H1 (cell line): Measurements from ENCODE around the gene RTN4. TPM values are rescaled to one million over a fixed set of nuclear protein-coding genes. Genes with fewer than 3 reads are reported as not detected.

Experiments
- CTCF ChIA-PET: fragments of 300-600 bp; sonication (Branson Sonifier 250); formaldehyde crosslinking; loops from one replicate; lab custom pipeline; 2021; ENCODE audit not compliant: partially characterized antibody; lab: Charles Lee
- POLR2A ChIA-PET: fragments of 300-600 bp; sonication (Branson Sonifier 250); formaldehyde crosslinking; loops from one replicate; lab custom pipeline; 2021; ENCODE audit warnings: inconsistent platforms; ENCODE audit not compliant: partially characterized antibody; lab: Charles Lee
- DNase-seq, 2 experiments: peaks; one replicate each; pipeline versions ENCODE4 v3.0.0 to v3.0.0-alpha.2; 2010 to 2022; ENCODE audit warnings: low spot score in 2 of 2, low read depth in 1 of 2, mixed read lengths in 1 of 2
- FAIRE-seq: peaks from 2 replicates; lab custom pipeline; 2011; peaks lifted over from hg19 to GRCh38; lab: Jason Lieb, UNC
- H2AFZ ChIP-seq: 2 replicates; pipeline ENCODE4 v1.8.1; 2012; ENCODE audit warnings: low read length, inconsistent platforms
- H2AK5ac ChIP-seq: 2 replicates; pipeline ENCODE4 v1.6.1; 2013; ENCODE audit warnings: low read depth, low read length
- H2BK120ac ChIP-seq: replicated peaks from 2 replicates; pipeline ENCODE3; 2013; ENCODE audit warnings: low read depth, low read length, inconsistent platforms
- H2BK12ac ChIP-seq: 2 replicates; pipeline ENCODE4 v1.6.1; 2013; ENCODE audit warnings: low read depth, low read length
- H2BK15ac ChIP-seq: 2 replicates; pipeline ENCODE4 v1.6.1; 2013; ENCODE audit warnings: low read length
- H2BK20ac ChIP-seq: 2 replicates; pipeline ENCODE4 v1.6.1; 2013; ENCODE audit warnings: low read length
- H2BK5ac ChIP-seq: 2 replicates; pipeline ENCODE4 v1.6.1; 2013; ENCODE audit warnings: low read depth, low read length
- H3K14ac ChIP-seq: 2 replicates; pipeline ENCODE4 v1.6.1; 2013; ENCODE audit warnings: inconsistent platforms; ENCODE audit not compliant: insufficient read length
- H3K18ac ChIP-seq: 2 replicates; pipeline ENCODE4 v1.6.1; 2013; ENCODE audit warnings: low read length; ENCODE audit errors: extremely low read depth
- H3K23ac ChIP-seq: 2 replicates; pipeline ENCODE4 v1.6.1; 2013; ENCODE audit warnings: inconsistent platforms; ENCODE audit not compliant: insufficient read length
- H3K23me2 ChIP-seq: 2 replicates; pipeline ENCODE4 v1.6.1; 2013; ENCODE audit warnings: low read depth, low read length
- H3K27ac ChIP-seq: 2 replicates; pipeline ENCODE4 v1.6.1; 2011; ENCODE audit warnings: low read depth, low read length, inconsistent platforms
- H3K27me3 ChIP-seq, 4 experiments: replicated peaks in 1 of 4; 1 replicate in 1 of 4; 2 replicates in 3 of 4; pipeline versions ENCODE4 v1.6.1 to v1.8.1; 2011 to 2013; ENCODE audit warnings: low read length in 3 of 4, mild to moderate bottlenecking in 3 of 4, inconsistent platforms in 2 of 4, mixed read lengths in 2 of 4, moderate library complexity in 1 of 4; ENCODE audit not compliant: control insufficient read depth in 3 of 4, insufficient read depth in 3 of 4; ENCODE audit errors: extremely low read depth in 1 of 4
- H3K36me3 ChIP-seq, 4 experiments: 2 replicates each; pipeline versions ENCODE4 v1.6.1 to v1.8.1; 2011 to 2013; ENCODE audit warnings: mild to moderate bottlenecking in 4 of 4, low read length in 3 of 4, moderate library complexity in 2 of 4, control low read depth in 1 of 4, inconsistent platforms in 1 of 4; ENCODE audit not compliant: insufficient read depth in 4 of 4, control insufficient read depth in 2 of 4
- H3K4ac ChIP-seq: replicated peaks from 2 replicates; pipeline ENCODE3; 2013; ENCODE audit warnings: low read length, low read depth, mixed read lengths, inconsistent platforms; ENCODE audit not compliant: insufficient read length
- H3K4me1 ChIP-seq, 4 experiments: replicated peaks in 1 of 4; 1 replicate in 1 of 4; 2 replicates in 3 of 4; pipeline versions ENCODE4 v1.6.1 to v1.8.1; 2011 to 2013; ENCODE audit warnings: low read length in 3 of 4, inconsistent platforms in 2 of 4, mixed read lengths in 1 of 4; ENCODE audit not compliant: insufficient read depth in 4 of 4, control insufficient read depth in 3 of 4
- H3K4me2 ChIP-seq, 2 experiments: 2 replicates each; pipeline versions ENCODE4 v1.6.1 to v1.8.1; 2011 to 2013; ENCODE audit warnings: low read depth in 2 of 2, low read length in 2 of 2, control low read depth in 1 of 2, inconsistent platforms in 1 of 2, mild to moderate bottlenecking in 1 of 2; ENCODE audit not compliant: insufficient read depth in 1 of 2
- H3K4me3 ChIP-seq, 4 experiments: fragments of 200-600, 300-600 bp in 1 of 4; sonication (generic), shearing (Covaris generic), sonication (Bioruptor Twin) in 1 of 4; 2 replicates each; pipeline versions ENCODE4 v1.5.1 to v1.8.1; 2011 to 2016; ENCODE audit warnings: low read length in 4 of 4, low read depth in 3 of 4, control low read depth in 2 of 4, inconsistent platforms in 2 of 4, mild to moderate bottlenecking in 2 of 4, mixed read lengths in 1 of 4, moderate library complexity in 1 of 4; ENCODE audit not compliant: insufficient read depth in 2 of 4; ENCODE audit errors: extremely low read depth in 1 of 4
- H3K56ac ChIP-seq: replicated peaks from 2 replicates; pipeline ENCODE3; 2013; ENCODE audit warnings: low read depth, mild to moderate bottlenecking, mixed read lengths, low read length, inconsistent platforms; ENCODE audit not compliant: insufficient read length
- H3K79me1 ChIP-seq: 2 replicates; pipeline ENCODE4 v1.6.1; 2013; ENCODE audit warnings: low read depth, low read length, control low read depth
- H3K79me2 ChIP-seq, 2 experiments: 2 replicates each; pipeline versions ENCODE4 v1.6.1 to v1.8.1; 2012 to 2013; ENCODE audit warnings: low read length in 2 of 2, mild to moderate bottlenecking in 2 of 2, inconsistent platforms in 1 of 2; ENCODE audit not compliant: insufficient read depth in 2 of 2, control insufficient read depth in 1 of 2
- H3K9ac ChIP-seq, 4 experiments: replicated peaks in 1 of 4; 1 replicate in 1 of 4; 2 replicates in 3 of 4; pipeline versions ENCODE4 v1.6.1 to v1.8.1; 2011 to 2013; ENCODE audit warnings: low read depth in 3 of 4, low read length in 3 of 4, control low read depth in 2 of 4, mild to moderate bottlenecking in 2 of 4, moderate library complexity in 2 of 4, inconsistent platforms in 1 of 4; ENCODE audit errors: extremely low read depth in 1 of 4
- H3K9me3 ChIP-seq, 2 experiments: 2 replicates each; pipeline versions ENCODE4 v1.6.1 to v1.8.1; 2012 to 2013; ENCODE audit warnings: mild to moderate bottlenecking in 2 of 2, moderate library complexity in 2 of 2, control low read depth in 1 of 2, inconsistent platforms in 1 of 2, low read depth in 1 of 2, low read length in 1 of 2, mixed read lengths in 1 of 2; ENCODE audit not compliant: insufficient read depth in 2 of 2
- H4K20me1 ChIP-seq, 2 experiments: replicated peaks in 1 of 2; 2 replicates each; pipeline versions ENCODE3 to v1.8.1; 2011 to 2013; ENCODE audit warnings: inconsistent platforms in 2 of 2, low read length in 2 of 2, mild to moderate bottlenecking in 1 of 2; ENCODE audit not compliant: insufficient read depth in 2 of 2, control insufficient read depth in 1 of 2
- H4K5ac ChIP-seq: 2 replicates; pipeline ENCODE4 v1.6.1; 2013; ENCODE audit warnings: low read length, low read depth, mixed read lengths, inconsistent platforms; ENCODE audit not compliant: insufficient read length
- H4K8ac ChIP-seq: 2 replicates; pipeline ENCODE4 v1.8.0; 2013; ENCODE audit warnings: mild to moderate bottlenecking, moderate library complexity, low read length, inconsistent platforms; ENCODE audit not compliant: insufficient read depth; ENCODE audit errors: extremely low read depth
- H4K91ac ChIP-seq: replicated peaks from 2 replicates; pipeline ENCODE3; 2013; ENCODE audit warnings: low read length, mixed read lengths, inconsistent platforms; ENCODE audit not compliant: insufficient read length
- CBX8 ChIP-seq: fragments of 300-800, 300-1000 bp; sonication (generic); IDR thresholded peaks from 2 replicates; pipeline ENCODE4 v1.7.1; 2016; ENCODE audit warnings: low read depth, low read length, borderline replicate concordance
- CEBPB ChIP-seq: IDR thresholded peaks from 2 replicates; pipeline ENCODE4 v1.6.1; 2012; ENCODE audit warnings: low read depth, low read length
- CHD2 ChIP-seq: IDR thresholded peaks from 2 replicates; pipeline ENCODE4 v1.6.1; 2012; ENCODE audit warnings: low read length, improper control_type of control experiment
- CTCF ChIP-seq, 3 experiments: IDR thresholded peaks; 1 replicate in 2 of 3; 2 replicates in 1 of 3; pipeline versions ENCODE4 v1.5.1 to v1.6.1; 2011; ENCODE audit warnings: low read length in 3 of 3, mild to moderate bottlenecking in 3 of 3, inconsistent platforms in 2 of 3, low read depth in 1 of 3, moderate library complexity in 1 of 3; ENCODE audit not compliant: insufficient read depth in 1 of 3; ENCODE audit errors: control extremely low read depth in 1 of 3
- EP300 ChIP-seq, 2 experiments: IDR thresholded peaks; 1 replicate in 1 of 2; 2 replicates in 1 of 2; pipeline ENCODE4 v1.6.1; 2011 to 2012; ENCODE audit warnings: low read depth in 2 of 2, low read length in 2 of 2, mild to moderate bottlenecking in 2 of 2, borderline replicate concordance in 1 of 2, inconsistent platforms in 1 of 2, moderate library complexity in 1 of 2
- FOSL1 ChIP-seq: IDR thresholded peaks from 2 replicates; pipeline ENCODE4 v1.6.1; 2011; ENCODE audit warnings: mild to moderate bottlenecking, low read depth, low read length, moderate library complexity; ENCODE audit not compliant: insufficient read depth
- HDAC2 ChIP-seq, 2 experiments: fragments of 300-600 bp in 1 of 2; sonication (generic) in 1 of 2; IDR thresholded peaks; 2 replicates each; pipeline ENCODE4 v1.6.1; 2011 to 2012; ENCODE audit warnings: low read depth in 2 of 2, low read length in 2 of 2, mild to moderate bottlenecking in 2 of 2, moderate library complexity in 2 of 2, borderline replicate concordance in 1 of 2, inconsistent platforms in 1 of 2
- MAX ChIP-seq: IDR thresholded peaks from 2 replicates; pipeline ENCODE4 v1.6.1; 2012; ENCODE audit warnings: inconsistent platforms
- POLR2AphosphoS5 ChIP-seq: IDR thresholded peaks from 2 replicates; pipeline ENCODE4 v1.6.1; 2011; ENCODE audit warnings: low read depth, low read length
- SIRT6 ChIP-seq: IDR thresholded peaks from one replicate; pipeline ENCODE4 v1.7.1; 2012; ENCODE audit warnings: low read length, inconsistent platforms
- SRF ChIP-seq: IDR thresholded peaks from 2 replicates; pipeline ENCODE4 v1.6.1; 2011; ENCODE audit warnings: mild to moderate bottlenecking, low read depth, low read length, moderate library complexity
- WGBS, 2 experiments: shearing (Covaris generic) in 1 of 2; methylation state at CpG; one replicate each; pipeline versions ENCODE4 v1.1.6 to v1.1.7; 2013 to 2015; ENCODE audit warnings: low lambda C conversion rate in 2 of 2, mixed read lengths in 2 of 2, inconsistent platforms in 1 of 2, low coverage in 1 of 2, missing lambda C conversion rate in 1 of 2; ENCODE audit not compliant: insufficient replicate concordance in 2 of 2, insufficient coverage in 1 of 2, insufficient read length in 1 of 2; ENCODE audit errors: extremely low coverage in 1 of 2, missing lambda C conversion rate in 1 of 2; 5-methylcytosine and 5-hydroxymethylcytosine counted together
- polyA plus RNA-seq, 7 experiments: library from polyadenylated mRNA; depleted of rRNA in 3 of 7; stranded (reverse) in 5 of 7; unstranded in 2 of 7; fragments of >200 nt in 5 of 7; fragments of 200-250 nt in 2 of 7; gene quantifications; 1 replicate in 5 of 7; 2 replicates in 1 of 7; 4 replicates in 1 of 7; pipeline versions ENCODE4 v1.2.1 to v1.2.3, GENCODE V29; 2011 to 2013; ENCODE audit warnings: missing spikeins in 2 of 7, mixed read lengths in 2 of 7
- total RNA-seq: library from RNA; stranded (reverse); fragmentation: NEBNext Ultra II Directional; extraction: Animal tissue kit (Norgen Biotek cat#: 25700); gene quantifications from 2 replicates; pipeline ENCODE4 v1.2.1, GENCODE V29; 2021

The RTN4 gene
- total and polyA plus RNA-seq, 2 of the 8 experiments (the other 6 are each of a cell fraction or from before 2014, with no cell fraction given) = 179 to 242 TPM

DNA sequence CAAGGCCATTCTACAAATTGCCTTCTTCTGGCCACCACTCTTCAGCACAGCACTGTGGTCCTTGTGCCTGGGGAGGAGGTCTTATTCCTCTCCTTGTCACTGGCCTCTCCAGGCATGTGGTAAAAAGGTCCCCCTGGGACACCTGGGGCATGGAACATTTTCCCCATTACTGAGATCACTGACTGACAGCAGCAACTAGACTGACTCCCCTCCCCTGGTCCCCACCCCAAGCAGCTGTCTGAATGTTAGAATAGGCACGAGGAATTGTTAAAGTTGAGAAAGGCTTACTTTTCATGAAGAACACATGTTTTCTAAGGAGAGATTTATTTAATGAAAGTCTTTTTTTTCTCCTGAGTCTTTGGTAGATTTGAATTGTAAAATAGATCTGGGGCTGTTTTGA, 39.5 kb upstream of the RTN4 start:
- no peaks in the 10 kb centered on the region for H3K23me2 ChIP-seq
- no peak overlapping the region for H2AFZ ChIP-seq
- no peak overlapping the region for H2BK120ac ChIP-seq
- H2BK15ac ChIP-seq = no peak overlapping the region
- no peaks in the 10 kb centered on the region for H4K20me1 ChIP-seq
- no peak overlapping the region for H2BK12ac ChIP-seq
- no peaks in the 10 kb centered on the region for H3K36me3 ChIP-seq
- no peak overlapping the region for H3K4ac ChIP-seq
- H3K9ac ChIP-seq = no peak overlapping the region
- H3K79me1 ChIP-seq = no peaks in the 10 kb centered on the region
- H3K18ac ChIP-seq = no peak overlapping the region
- no peak overlapping the region for H4K8ac ChIP-seq
- no peak for DNase-seq
- H3K4me3 ChIP-seq = no peak overlapping the region
- H3K27me3 ChIP-seq = no peaks in the 10 kb centered on the region
- peaks cover 0 to 2% (median 1%) of the 10 kb centered on the region in 4 experiments; a peak in 2 of 7 replicates for H3K4me1 ChIP-seq
- no peaks in the 10 kb centered on the region for H3K79me2 ChIP-seq
- H4K5ac ChIP-seq = no peak overlapping the region
- no peak overlapping the region for H2AK5ac ChIP-seq
- H3K56ac ChIP-seq = no peak overlapping the region
- H2BK5ac ChIP-seq = no peak overlapping the region
- no peak overlapping the region for H3K23ac ChIP-seq
- ChIA-PET POLR2A (no interaction called here), CTCF (interaction anchor here (1.7 kb wide), 1 partner anchor 78 kb away, joined by 5 read pairs; no protein-coding TSS in a partner anchor)
- no peak for FAIRE-seq
- TF ChIP-seq CHD2 (no peak), CEBPB (no peak), FOSL1 (no peak), SRF (no peak), EP300 (IDR thresholded peaks at IDR 0.05; ENCODE audit: borderline replicate concordance in 1 of 2, low read depth in 2 of 2, low read length in 2 of 2) (no peak), HDAC2 (IDR thresholded peaks at IDR 0.05; ENCODE audit: borderline replicate concordance in 1 of 2, low read depth in 2 of 2, low read length in 2 of 2) (no peak), POLR2AphosphoS5 (no peak), CTCF (IDR thresholded peaks at IDR 0.05; ENCODE audit: control extremely low read depth in 1 of 3, insufficient read depth in 1 of 3, low read depth in 1 of 3, low read length in 3 of 3) (no peak), CBX8 (no peak), MAX (no peak), SIRT6 (no peak)
- no peak overlapping the region for H3K14ac ChIP-seq
- no peak overlapping the region for H4K91ac ChIP-seq
- H2BK20ac ChIP-seq = no peak overlapping the region
- no peak overlapping the region for H3K27ac ChIP-seq
- 88% methylated on average over 1 of the region's 1 CpG; no CpG with 5 or more reads in 1 of the 2 experiments for WGBS, 2 experiments
- H3K4me2 ChIP-seq = no peak overlapping the region
- no peaks in the 10 kb centered on the region for H3K9me3 ChIP-seq
